Jurkat, Clone E6-1 (cell line): ENCODE measurements around the gene DARS2. TPM values are rescaled to one million over a fixed set of nuclear protein-coding genes. Genes with fewer than 3 reads are reported as not detected.
"Not testable (repeated sequence)": the region's sequence is repeated elsewhere in the genome, so short reads cannot be mapped to it uniquely, and the experiment has no call there.

ENCODE experiments used
- DNase-seq: peaks from one replicate; pipeline ENCODE4 v3.0.0-alpha.2; 2011; ENCODE audit warnings: low read depth, low spot score
- H3K4me3 ChIP-seq: 2 replicates; pipeline ENCODE4 v1.5.1; 2011; ENCODE audit warnings: mild to moderate bottlenecking, low read length, control low read depth, moderate library complexity
- polyA plus RNA-seq: library from polyadenylated mRNA; unstranded; fragments of >200 nt; gene quantifications from one replicate; pipeline ENCODE4 v1.2.1, GENCODE V29; 2012; ENCODE audit warnings: missing spikeins; ENCODE audit not compliant: insufficient read length, insufficient read depth

The DARS2 gene, protein sequence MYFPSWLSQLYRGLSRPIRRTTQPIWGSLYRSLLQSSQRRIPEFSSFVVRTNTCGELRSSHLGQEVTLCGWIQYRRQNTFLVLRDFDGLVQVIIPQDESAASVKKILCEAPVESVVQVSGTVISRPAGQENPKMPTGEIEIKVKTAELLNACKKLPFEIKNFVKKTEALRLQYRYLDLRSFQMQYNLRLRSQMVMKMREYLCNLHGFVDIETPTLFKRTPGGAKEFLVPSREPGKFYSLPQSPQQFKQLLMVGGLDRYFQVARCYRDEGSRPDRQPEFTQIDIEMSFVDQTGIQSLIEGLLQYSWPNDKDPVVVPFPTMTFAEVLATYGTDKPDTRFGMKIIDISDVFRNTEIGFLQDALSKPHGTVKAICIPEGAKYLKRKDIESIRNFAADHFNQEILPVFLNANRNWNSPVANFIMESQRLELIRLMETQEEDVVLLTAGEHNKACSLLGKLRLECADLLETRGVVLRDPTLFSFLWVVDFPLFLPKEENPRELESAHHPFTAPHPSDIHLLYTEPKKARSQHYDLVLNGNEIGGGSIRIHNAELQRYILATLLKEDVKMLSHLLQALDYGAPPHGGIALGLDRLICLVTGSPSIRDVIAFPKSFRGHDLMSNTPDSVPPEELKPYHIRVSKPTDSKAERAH
- 25.5 TPM for polyA plus RNA-seq

GRCh38 chr1:173824315-173825081, at the start of gene DARS2, which contains the start of gene CENPL:
Gene DARS2, plus strand, starts transcription at chr1:173824673. Its CDS starts 557 bp downstream, at chr1:173825230.
Gene CENPL, minus strand, starts transcription at chr1:173824883. Its CDS starts 13,584 bp downstream, at chr1:173811299.
- DNase-seq, result peak; percentile 98
- H3K4me3 ChIP-seq, result peak within 1 kb of the TSS; percentile 82

GRCh38 chr1:173775578-173776226, 48.8 kb upstream of the DARS2 start:
- no peak overlapping the region for H3K4me3 ChIP-seq
- no peak for DNase-seq

DNA sequence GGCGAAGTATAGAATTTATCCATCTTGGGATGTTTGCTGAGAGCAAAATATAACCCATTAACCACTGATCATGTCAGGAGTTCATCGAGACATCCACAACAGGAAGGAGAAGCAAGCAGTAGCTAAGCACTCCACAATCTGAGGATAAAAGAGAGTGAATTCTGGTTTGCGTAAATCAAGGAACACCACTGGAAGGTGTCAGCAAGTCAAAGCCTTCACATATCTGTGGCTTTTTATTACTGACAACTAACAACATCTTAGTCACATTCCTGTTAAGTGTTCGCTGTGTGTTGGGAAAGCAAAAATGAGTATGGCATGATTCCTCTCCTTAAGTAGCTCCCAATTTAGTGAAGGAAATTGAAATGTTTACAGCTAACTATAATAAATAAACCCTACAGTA, 44.5 kb upstream of the DARS2 start:
- no peak overlapping the region for H3K4me3 ChIP-seq
- DNase-seq, result no peak

- H3K4me3 ChIP-seq, result no peak overlapping the region
- DNase-seq, result no peak
Observed at GRCh38 chr1:173784997-173785396, 39.5 kb upstream of the DARS2 start.

- no peak overlapping the region for H3K4me3 ChIP-seq
- no peak for DNase-seq
Observed at GRCh38 chr1:173789841-173790240, 34.6 kb upstream of the DARS2 start.

DNA sequence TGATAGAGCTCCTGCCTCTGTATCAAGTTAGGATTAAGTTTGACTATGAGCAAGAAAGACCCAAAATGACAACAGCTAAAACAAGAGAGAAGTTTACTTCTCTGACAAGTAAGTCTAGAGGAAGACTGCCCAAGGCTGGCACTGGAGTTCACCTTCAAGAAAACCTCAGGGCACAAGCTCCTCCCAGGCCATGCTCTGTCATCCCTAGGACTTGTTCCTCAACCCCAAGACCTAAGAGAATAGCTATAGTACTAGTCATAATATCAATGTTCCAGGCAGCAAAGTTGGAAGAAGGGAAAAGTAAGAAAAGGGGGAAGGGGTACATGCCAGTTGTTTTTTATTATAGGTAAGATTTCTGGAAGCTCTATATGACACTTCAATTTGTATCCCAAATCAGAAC, 26.4 kb upstream of the DARS2 start:
- DNase-seq, result no peak
- H3K4me3 ChIP-seq, result no peak overlapping the region

DNA sequence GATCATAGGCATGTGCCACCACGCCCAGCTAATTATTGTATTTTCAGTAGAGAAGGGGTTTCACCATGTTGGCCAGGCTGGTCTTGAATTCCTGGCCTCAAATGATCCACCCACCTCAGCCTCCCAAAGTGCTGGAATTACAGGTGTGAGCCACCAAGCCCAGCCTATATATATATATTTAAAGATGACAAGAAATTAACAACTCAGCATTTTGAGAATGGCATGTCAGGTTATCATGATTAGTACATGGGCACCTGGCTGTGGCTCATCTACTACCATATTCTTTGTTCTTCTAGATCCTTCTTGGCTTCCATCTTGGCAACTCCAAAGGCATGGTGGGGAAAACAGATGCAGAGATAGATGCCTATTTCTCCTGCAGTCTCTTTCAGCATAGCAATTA, 24.5 kb upstream of the DARS2 start:
- not testable (repeated sequence) for DNase-seq, H3K4me3 ChIP-seq

DNA sequence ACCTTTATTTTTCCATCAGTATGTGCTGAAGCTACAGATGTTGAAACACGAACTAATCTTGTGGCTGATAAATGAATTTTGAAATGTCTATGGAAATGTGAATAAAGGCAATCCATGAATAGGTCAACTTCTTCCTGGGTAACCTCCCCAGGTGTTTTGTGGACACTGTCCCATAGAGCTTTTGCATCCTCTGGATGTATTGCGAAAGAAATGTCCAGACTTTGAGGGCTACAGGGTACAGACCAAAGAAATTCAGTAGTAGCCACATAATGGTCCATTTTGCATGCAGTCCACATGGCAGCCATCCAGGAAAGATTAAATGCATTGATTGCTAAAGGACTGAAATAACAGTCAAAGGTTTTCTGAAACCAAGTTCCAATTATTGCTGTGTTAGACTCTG, 21.5 kb upstream of the DARS2 start:
- H3K4me3 ChIP-seq, result no peak overlapping the region
- DNase-seq, result no peak

GRCh38 chr1:173813654-173814053, 10.8 kb upstream of the DARS2 start:
- DNase-seq, H3K4me3 ChIP-seq: not testable (repeated sequence)

DNA sequence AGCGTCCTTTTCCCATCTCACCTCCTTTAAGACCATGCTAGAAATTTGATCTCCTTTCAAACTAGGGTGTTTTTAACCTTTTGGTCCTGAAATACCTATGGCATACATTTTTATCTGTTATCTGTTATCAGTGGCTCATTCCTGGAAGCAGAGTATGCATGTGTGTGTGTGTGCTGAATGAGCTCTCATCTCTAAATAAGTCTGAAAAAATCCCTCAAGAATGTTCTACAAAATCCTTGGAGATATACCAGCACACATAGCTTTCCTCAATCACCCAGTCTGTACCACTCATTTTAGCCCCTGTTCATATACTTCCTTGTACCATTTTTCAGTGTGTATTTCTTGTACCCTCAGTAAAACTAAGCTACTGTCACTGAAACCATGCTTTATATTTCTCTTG, 6.0 kb upstream of the DARS2 start:
- no peak overlapping the region for H3K4me3 ChIP-seq

GRCh38 chr1:173821680-173822079, 2.8 kb upstream of the DARS2 start:
- DNase-seq, result no peak
- H3K4me3 ChIP-seq, result no peak overlapping the region

More for the DNA sequence above, 6.0 kb upstream of the DARS2 start:
- DNase-seq, result no peak

GRCh38 chr1:173823781-173824314, 625 bp upstream of the DARS2 start:
- H3K4me3 ChIP-seq, result peak overlapping the region; percentile 82
- no peak for DNase-seq

DNA sequence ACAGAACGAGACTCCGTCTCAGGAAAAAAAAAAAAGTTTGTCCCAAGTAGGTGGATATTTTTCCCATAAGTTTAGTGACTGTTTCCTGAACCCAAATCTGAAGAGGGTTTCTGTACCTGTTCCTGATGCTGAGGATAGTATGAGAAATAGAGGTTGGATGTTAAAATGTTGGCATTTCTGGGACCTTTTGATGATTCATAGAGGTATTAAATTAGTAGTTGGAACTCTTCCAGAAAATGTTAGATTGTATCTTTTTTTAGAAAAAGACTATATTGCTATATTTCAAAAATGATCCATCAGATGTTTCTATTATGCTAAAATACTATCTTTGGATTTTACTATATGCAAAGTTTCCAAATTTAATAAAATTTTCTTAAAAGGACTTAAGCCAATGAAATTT, 3.1 kb downstream of the DARS2 start:
- DNase-seq, result no peak
- H3K4me3 ChIP-seq, result no peak overlapping the region

DNA sequence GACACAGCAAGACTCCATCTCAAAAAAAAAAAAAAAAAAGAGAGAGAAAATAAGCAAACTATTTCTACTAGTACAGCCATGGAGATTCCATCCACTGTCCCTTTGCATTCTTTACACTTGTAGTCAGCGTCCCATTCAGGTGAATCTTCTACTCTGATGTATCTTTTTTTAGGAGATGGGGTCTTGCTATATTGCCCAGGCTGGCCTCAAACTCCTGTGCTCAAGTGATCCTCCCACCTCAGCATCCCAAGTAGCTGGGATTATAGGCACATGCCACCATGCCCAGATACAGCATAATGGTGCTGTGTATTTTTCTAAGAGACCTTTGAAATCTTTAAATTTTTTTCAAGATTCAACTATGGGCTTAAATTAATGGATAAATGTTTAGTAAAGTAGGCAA, 8.3 kb downstream of the DARS2 start:
- no peak for DNase-seq
- no peak overlapping the region for H3K4me3 ChIP-seq

DNA sequence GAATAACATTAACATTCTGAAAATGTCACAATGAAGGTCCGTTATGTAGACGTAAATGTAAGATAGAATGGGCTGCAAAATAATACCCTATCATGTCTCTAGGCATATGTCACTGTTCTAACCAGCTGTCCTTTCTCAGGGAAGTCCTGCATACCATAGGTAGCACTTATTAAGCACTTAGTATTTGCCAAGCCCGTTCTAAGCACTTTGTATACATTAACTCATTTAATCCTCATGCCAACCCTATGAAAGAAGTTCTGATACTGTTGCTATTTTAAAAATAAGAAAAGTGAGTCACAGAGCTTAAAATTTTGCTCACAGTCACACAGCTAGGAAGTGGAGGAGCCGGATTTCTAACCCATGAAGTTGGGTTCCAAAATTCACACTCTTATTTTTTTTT, 27.6 kb downstream of the DARS2 start:
- no peak overlapping the region for H3K4me3 ChIP-seq
- no peak for DNase-seq

GRCh38 chr1:173853074-173853473, 28.6 kb downstream of the DARS2 start:
- DNase-seq, result no peak

GRCh38 chr1:173856014-173856413, 31.5 kb downstream of the DARS2 start:
- H3K4me3 ChIP-seq, result no peak overlapping the region
- no peak for DNase-seq

More at GRCh38 chr1:173853074-173853473, 28.6 kb downstream of the DARS2 start:
- no peak overlapping the region for H3K4me3 ChIP-seq

DNA sequence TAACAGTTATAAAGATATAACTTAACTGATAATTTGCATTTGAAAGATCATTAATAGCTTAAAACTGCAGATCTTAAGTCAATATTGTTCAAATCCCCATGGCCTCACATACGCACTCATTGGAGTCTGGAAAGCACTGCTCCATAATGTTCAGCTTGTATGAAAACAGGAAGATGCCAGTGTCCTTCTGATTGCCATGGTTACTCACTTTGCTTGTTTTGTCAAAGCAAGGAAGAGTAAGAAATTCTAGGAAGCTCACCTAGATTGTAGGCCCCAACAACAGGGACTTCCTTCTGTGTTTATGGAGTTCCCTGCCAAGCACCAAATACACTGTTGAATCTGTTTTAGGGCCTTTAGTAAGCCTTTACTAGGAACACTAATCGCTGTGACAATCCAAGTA, 32.4 kb downstream of the DARS2 start:
- no peak for DNase-seq
- H3K4me3 ChIP-seq, result no peak overlapping the region

DNA sequence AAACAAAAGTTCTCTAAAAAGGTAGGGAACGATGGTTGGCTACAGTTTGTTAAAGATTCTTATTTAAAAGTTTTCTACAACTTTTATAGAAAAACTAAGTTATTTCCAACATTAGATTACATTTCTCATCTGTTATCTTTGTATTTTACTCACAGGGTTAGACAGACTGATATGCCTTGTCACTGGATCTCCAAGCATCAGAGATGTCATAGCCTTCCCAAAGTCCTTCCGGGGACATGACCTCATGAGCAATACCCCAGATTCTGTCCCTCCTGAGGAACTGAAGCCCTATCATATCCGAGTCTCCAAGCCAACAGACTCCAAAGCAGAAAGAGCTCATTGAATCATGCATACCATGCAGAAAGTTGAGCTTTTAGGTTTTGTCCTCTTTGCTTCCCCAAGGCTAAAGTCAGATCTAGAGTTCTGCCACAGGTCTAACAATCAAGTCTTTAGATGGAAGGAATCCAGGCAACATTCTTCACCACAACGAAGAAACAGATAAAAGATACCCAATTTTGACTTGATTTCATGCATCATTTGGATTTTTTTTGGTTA, 33.0 kb downstream of the DARS2 start:
- H3K4me3 ChIP-seq, result no peak overlapping the region
- DNase-seq, result no peak
